HL-60 (cell line): ENCODE results near the gene WDR70.
"Not testable (repeated sequence)": the region's sequence is repeated elsewhere in the genome, so short reads cannot be mapped to it uniquely, and the experiment has no call there.

Source experiments
- CTCF ChIP-seq: IDR thresholded peaks from one replicate; pipeline ENCODE4 v1.5.1; 2011; ENCODE audit warnings: low read length, control low read depth, inconsistent platforms; ENCODE audit not compliant: insufficient read depth
- GABPA ChIP-seq: IDR thresholded peaks from 2 replicates; pipeline ENCODE4 v1.6.1; 2012; ENCODE audit warnings: low read depth
- POLR2AphosphoS5 ChIP-seq: IDR thresholded peaks from 2 replicates; pipeline ENCODE4 v1.6.1; 2012; ENCODE audit warnings: low read depth
- REST ChIP-seq: IDR thresholded peaks from 2 replicates; pipeline ENCODE4 v1.6.1; 2012; ENCODE audit warnings: low read depth; ENCODE audit not compliant: insufficient replicate concordance
- SPI1 ChIP-seq: IDR thresholded peaks from 2 replicates; pipeline ENCODE4 v1.6.1; 2012; ENCODE audit warnings: low read depth, mild to moderate bottlenecking, borderline replicate concordance

- not testable (repeated sequence) for TF ChIP-seq POLR2AphosphoS5, CTCF, REST, GABPA, SPI1
These were observed 44.4 kb upstream of the WDR70 start for GRCh38 chr5:37334754-37335153.
